ENCODE results near the gene POU3F1.

Gene POU3F1

DNA sequence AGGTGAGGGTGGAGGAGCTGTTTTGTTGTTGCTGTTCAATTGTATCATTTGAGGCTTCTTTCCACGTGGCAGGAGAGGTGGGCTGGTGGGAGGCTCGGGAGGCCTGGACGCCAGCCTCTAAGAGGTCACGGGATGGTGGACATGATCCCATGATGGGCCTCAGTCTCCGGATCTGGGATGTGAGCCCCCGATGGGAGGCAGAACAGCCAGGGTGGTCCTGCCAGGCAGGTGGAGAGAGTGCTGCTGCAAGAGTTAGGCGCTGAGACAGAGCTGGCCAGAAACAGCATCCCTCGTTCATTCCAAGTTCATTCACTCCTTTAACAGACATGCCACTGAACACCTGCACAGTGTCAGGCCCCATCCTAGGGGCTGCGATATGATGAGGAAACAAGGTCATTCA lies 41.1 kb upstream of the POU3F1 start:
- Histone ChIP-seq H3K27ac (ENCODE audit: extremely low read depth, low read depth, low read length) (no peak overlapping the region), H3K4me3 (ENCODE audit: low read depth, low read length) (no peak overlapping the region), H3K9me3 (ENCODE audit: control insufficient read depth, insufficient read depth, low read depth, low read length) (no peaks in the 10 kb centered on the region), H3K36me3 (ENCODE audit: control insufficient read depth in 2 of 2, insufficient read depth in 1 of 2, low read length in 2 of 2) (no peaks in the 10 kb centered on the region), H3K4me1 (ENCODE audit: control insufficient read depth, insufficient read depth, low read length) (no peaks in the 10 kb centered on the region)
- ChIA-PET POLR2A (no interaction called here), CTCF (interaction anchor here (0.8 to 0.9 kb wide), 2 partner anchors 61 to 97 kb away, joined by 3 read pairs; partner anchors contain the start of gene SF3A3)
- TF ChIP-seq, protein P1, sequence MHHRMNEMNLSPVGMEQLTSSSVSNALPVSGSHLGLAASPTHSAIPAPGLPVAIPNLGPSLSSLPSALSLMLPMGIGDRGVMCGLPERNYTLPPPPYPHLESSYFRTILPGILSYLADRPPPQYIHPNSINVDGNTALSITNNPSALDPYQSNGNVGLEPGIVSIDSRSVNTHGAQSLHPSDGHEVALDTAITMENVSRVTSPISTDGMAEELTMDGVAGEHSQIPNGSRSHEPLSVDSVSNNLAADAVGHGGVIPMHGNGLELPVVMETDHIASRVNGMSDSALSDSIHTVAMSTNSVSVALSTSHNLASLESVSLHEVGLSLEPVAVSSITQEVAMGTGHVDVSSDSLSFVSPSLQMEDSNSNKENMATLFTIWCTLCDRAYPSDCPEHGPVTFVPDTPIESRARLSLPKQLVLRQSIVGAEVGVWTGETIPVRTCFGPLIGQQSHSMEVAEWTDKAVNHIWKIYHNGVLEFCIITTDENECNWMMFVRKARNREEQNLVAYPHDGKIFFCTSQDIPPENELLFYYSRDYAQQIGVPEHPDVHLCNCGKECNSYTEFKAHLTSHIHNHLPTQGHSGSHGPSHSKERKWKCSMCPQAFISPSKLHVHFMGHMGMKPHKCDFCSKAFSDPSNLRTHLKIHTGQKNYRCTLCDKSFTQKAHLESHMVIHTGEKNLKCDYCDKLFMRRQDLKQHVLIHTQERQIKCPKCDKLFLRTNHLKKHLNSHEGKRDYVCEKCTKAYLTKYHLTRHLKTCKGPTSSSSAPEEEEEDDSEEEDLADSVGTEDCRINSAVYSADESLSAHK (tag by site-specific recombination; IDR thresholded peaks at IDR 0.05), result no peak
- TF ChIP-seq, protein P2, sequence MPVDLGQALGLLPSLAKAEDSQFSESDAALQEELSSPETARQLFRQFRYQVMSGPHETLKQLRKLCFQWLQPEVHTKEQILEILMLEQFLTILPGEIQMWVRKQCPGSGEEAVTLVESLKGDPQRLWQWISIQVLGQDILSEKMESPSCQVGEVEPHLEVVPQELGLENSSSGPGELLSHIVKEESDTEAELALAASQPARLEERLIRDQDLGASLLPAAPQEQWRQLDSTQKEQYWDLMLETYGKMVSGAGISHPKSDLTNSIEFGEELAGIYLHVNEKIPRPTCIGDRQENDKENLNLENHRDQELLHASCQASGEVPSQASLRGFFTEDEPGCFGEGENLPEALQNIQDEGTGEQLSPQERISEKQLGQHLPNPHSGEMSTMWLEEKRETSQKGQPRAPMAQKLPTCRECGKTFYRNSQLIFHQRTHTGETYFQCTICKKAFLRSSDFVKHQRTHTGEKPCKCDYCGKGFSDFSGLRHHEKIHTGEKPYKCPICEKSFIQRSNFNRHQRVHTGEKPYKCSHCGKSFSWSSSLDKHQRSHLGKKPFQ (tag by site-specific recombination; IDR thresholded peaks at IDR 0.05), result no peak
- no peak for TF ChIP-seq ZFHX2 (tag by site-specific recombination; conservative IDR thresholded peaks at IDR 0.05)
- TF ChIP-seq, protein P3, sequence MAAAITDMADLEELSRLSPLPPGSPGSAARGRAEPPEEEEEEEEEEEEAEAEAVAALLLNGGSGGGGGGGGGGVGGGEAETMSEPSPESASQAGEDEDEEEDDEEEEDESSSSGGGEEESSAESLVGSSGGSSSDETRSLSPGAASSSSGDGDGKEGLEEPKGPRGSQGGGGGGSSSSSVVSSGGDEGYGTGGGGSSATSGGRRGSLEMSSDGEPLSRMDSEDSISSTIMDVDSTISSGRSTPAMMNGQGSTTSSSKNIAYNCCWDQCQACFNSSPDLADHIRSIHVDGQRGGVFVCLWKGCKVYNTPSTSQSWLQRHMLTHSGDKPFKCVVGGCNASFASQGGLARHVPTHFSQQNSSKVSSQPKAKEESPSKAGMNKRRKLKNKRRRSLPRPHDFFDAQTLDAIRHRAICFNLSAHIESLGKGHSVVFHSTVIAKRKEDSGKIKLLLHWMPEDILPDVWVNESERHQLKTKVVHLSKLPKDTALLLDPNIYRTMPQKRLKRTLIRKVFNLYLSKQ (tag by site-specific recombination; IDR thresholded peaks at IDR 0.05; ENCODE audit: borderline replicate concordance), result no peak
- TF ChIP-seq ZNF354C (tag by site-specific recombination; IDR thresholded peaks at IDR 0.05; ENCODE audit: borderline replicate concordance, low read depth), result no peak
- TF ChIP-seq ZNF555 (tag by site-specific recombination; conservative IDR thresholded peaks at IDR 0.05), result no peak
- no peak for TF ChIP-seq ZNF174 (tag by site-specific recombination; IDR thresholded peaks at IDR 0.05)
- TF ChIP-seq GFI1B (tag by site-specific recombination; IDR thresholded peaks at IDR 0.05), result no peak
- no peak for TF ChIP-seq ZNF423 (tag by site-specific recombination; IDR thresholded peaks at IDR 0.05)

- Histone ChIP-seq H3K27ac (ENCODE audit: extremely low read depth, low read depth, low read length) (no peak overlapping the region), H3K4me3 (ENCODE audit: low read depth, low read length) (no peak overlapping the region), H3K4me1 (ENCODE audit: control insufficient read depth, insufficient read depth, low read length) (no peaks in the 10 kb centered on the region), H3K36me3 (ENCODE audit: control insufficient read depth in 2 of 2, insufficient read depth in 1 of 2, low read length in 2 of 2) (no peaks in the 10 kb centered on the region), H3K9me3 (ENCODE audit: control insufficient read depth, insufficient read depth, low read depth, low read length) (no peaks in the 10 kb centered on the region)
- TF ChIP-seq ZNF624 (tag by site-specific recombination; IDR thresholded peaks at IDR 0.05) (no peak), MYNN (tag by site-specific recombination; IDR thresholded peaks at IDR 0.05; ENCODE audit: borderline replicate concordance) (no peak), ZNF626 (tag by site-specific recombination; IDR thresholded peaks at IDR 0.05) (no peak), ZNF202 (tag by site-specific recombination; IDR thresholded peaks at IDR 0.05; ENCODE audit: borderline replicate concordance) (no peak)
- CTCF ChIA-PET, result interaction anchor here (0.6 to 1.1 kb wide), 3 partner anchors 14 to 552 kb away, joined by 3 to 4 read pairs (median 3); no protein-coding TSS in a partner anchor
- POLR2A ChIA-PET, result interaction anchor here (0.6 kb wide), 1 partner anchor 858 kb away, joined by 4 read pairs; no protein-coding TSS in a partner anchor
Measured at GRCh38 chr1:38085666-38086330, 39.2 kb upstream of the POU3F1 start.

GRCh38 chr1:38084700-38085099 lies 38.1 kb upstream of the POU3F1 start:
- ChIA-PET POLR2A (no interaction called here), CTCF (no interaction called here)
- no peak for TF ChIP-seq EGR2 (tag by site-specific recombination; IDR thresholded peaks at IDR 0.05; ENCODE audit: low read depth)
- no peak for TF ChIP-seq ZNF324 (tag by site-specific recombination; IDR thresholded peaks at IDR 0.05)
- TF ChIP-seq, protein P4, sequence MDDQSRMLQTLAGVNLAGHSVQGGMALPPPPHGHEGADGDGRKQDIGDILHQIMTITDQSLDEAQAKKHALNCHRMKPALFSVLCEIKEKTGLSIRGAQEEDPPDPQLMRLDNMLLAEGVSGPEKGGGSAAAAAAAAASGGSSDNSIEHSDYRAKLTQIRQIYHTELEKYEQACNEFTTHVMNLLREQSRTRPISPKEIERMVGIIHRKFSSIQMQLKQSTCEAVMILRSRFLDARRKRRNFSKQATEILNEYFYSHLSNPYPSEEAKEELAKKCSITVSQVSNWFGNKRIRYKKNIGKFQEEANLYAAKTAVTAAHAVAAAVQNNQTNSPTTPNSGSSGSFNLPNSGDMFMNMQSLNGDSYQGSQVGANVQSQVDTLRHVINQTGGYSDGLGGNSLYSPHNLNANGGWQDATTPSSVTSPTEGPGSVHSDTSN (CRISPR knock-in tag; IDR thresholded peaks at IDR 0.05), result no peak
- TF ChIP-seq KLF17 (tag by site-specific recombination; IDR thresholded peaks at IDR 0.05), result no peak
- TF ChIP-seq ZNF473 (tag by site-specific recombination; IDR thresholded peaks at IDR 0.05), result no peak
- TF ChIP-seq ZNF76 (tag by site-specific recombination; IDR thresholded peaks at IDR 0.05; ENCODE audit: borderline replicate concordance, low read depth), result no peak
- TF ChIP-seq YY1 (tag by site-specific recombination; IDR thresholded peaks at IDR 0.05), result no peak
- Histone ChIP-seq H3K27ac (ENCODE audit: extremely low read depth, low read depth, low read length) (no peak overlapping the region), H3K4me1 (ENCODE audit: control insufficient read depth, insufficient read depth, low read length) (no peaks in the 10 kb centered on the region), H3K9me3 (ENCODE audit: control insufficient read depth, insufficient read depth, low read depth, low read length) (no peaks in the 10 kb centered on the region), H3K36me3 (ENCODE audit: control insufficient read depth in 2 of 2, insufficient read depth in 1 of 2, low read length in 2 of 2) (no peaks in the 10 kb centered on the region), H3K4me3 (ENCODE audit: low read depth, low read length) (no peak overlapping the region)
